Right lobe of liver (tissue), 4 donors: ENCODE results near the gene PAF1.

Source experiments
- CTCF ChIP-seq, 4 donors: fragments of 200-600 bp in 3 of 4; fragments of 450-650 bp in 1 of 4; IDR thresholded peaks; one replicate each; pipeline versions ENCODE4 v1.5.1 to v1.8.0; 2016 to 2022; ENCODE audit warnings: antibody characterized with exemption in 4 of 4, mild to moderate bottlenecking in 2 of 4
- POLR2A ChIP-seq: fragments of 450-650 bp; IDR thresholded peaks from one replicate; pipeline ENCODE4 v1.6.1; 2017; ENCODE audit warnings: antibody characterized with exemption, mild to moderate bottlenecking
- donor health status: DM: no; HTN: no; CAD: no.
- donor health status: DM: no; HTN: no; CAD: no.
- donor health status: DM: no; HTN: yes; CAD: no.

GRCh38 chr19:39339674-39340073 lies 51.2 kb downstream of the PAF1 start:
- no peak for TF ChIP-seq CTCF (IDR thresholded peaks at IDR 0.05)
- TF ChIP-seq POLR2A: no peak
